Activated naive CD4-positive, alpha-beta T cell treated with anti-CD3 and anti-CD28 coated beads, Interleukin-2, amount 10 ng/mL, durations not matched to agents 5 hours and 36 hours (primary cell): ENCODE results near the gene RNF213. TPM values are rescaled to one million over a fixed set of nuclear protein-coding genes. Genes with fewer than 3 reads are reported as not detected.

Experiments used
- microRNA-seq: library from miRNA; unstranded; fragments of <30 nt; microRNA quantifications from one replicate; pipeline ENCODE4 v1.2.0, GENCODE V29; 2022; ENCODE audit warnings: borderline microRNAs expressed, borderline replicate concordance
- total RNA-seq, 2 experiments: library from RNA; stranded (reverse); gene quantifications; one replicate each; pipeline ENCODE4 v1.2.3, GENCODE V29; 2021

Gene RNF213
- total RNA-seq: 100 to 1,000 TPM; 342 to 351 TPM

GRCh38 chr17:80260791-80261158, at the start of gene RNF213:
TSS of gene RNF213 (plus strand) at chr17:80260852. CDS start at chr17:80263682, 2,830 bp downstream.

GRCh38 chr17:80220054-80220735, 40.5 kb upstream of the RNF213 start, which contains the start of the genes SGSH and SLC26A11:
TSS of gene SGSH (minus strand) at chr17:80220333. CDS start at chr17:80220313, 20 bp downstream.
TSS of gene SLC26A11 (plus strand) at chr17:80220427. CDS start at chr17:80221561, 1,134 bp downstream.

GRCh38 chr17:80414803-80415625, 154.4 kb downstream of the RNF213 start, which contains the start of gene ENDOV:
TSS of gene ENDOV (plus strand) at chr17:80415167. CDS start at chr17:80415195, 28 bp downstream.

Small RNA genes lying within 50 kb of the gene (microRNA-seq; reads per million reads assigned to microRNA genes)
- gene MIR4730: not detected

Other genes with a start within 250 kb of the RNF213 start
- gene TBC1D16, start 225.0 kb upstream of the RNF213 start, total RNA-seq: 1 to 10 TPM in 1 of 2 experiments, under 1 TPM in 1; 0.68 to 1.1 TPM
- gene CCDC40, start 224.2 kb upstream of the RNF213 start, total RNA-seq: not detected
- gene GAA, start 159.3 kb upstream of the RNF213 start, total RNA-seq: 10 to 100 TPM; 17.1 to 17.2 TPM
- gene EIF4A3, start 113.7 kb upstream of the RNF213 start, total RNA-seq: 100 to 1,000 TPM; 110 to 117 TPM
- not detected for gene CARD14, start 90.8 kb upstream of the RNF213 start, total RNA-seq
- 10 to 100 TPM; 43.3 to 47.9 TPM for gene SGSH, start 40.5 kb upstream of the RNF213 start, total RNA-seq
- gene SLC26A11, start 40.4 kb upstream of the RNF213 start, total RNA-seq: 1 to 10 TPM; 7.6 to 7.7 TPM
- gene ENDOV, start 154.3 kb downstream of the RNF213 start, total RNA-seq: 10 to 100 TPM; 16.2 to 19.6 TPM
- gene NPTX1, start 215.8 kb downstream of the RNF213 start, total RNA-seq: 10 to 100 TPM; 71.2 to 73.0 TPM